C4-2B (cell line): ENCODE results near the gene PPP2R2B.

Experiments
- H3K27ac ChIP-seq: fragments of 450-650 bp; 2 replicates; pipeline ENCODE4 v1.5.1; 2017
- CTCF ChIP-seq: fragments of 450-650 bp; conservative IDR thresholded peaks from 2 replicates; pipeline ENCODE4 v1.5.1; 2017; ENCODE audit warnings: mild to moderate bottlenecking
- ZFX ChIP-seq: fragments of 450-650 bp; IDR thresholded peaks from 2 replicates; pipeline ENCODE4 v1.6.1; 2017

PPP2R2B gene

DNA sequence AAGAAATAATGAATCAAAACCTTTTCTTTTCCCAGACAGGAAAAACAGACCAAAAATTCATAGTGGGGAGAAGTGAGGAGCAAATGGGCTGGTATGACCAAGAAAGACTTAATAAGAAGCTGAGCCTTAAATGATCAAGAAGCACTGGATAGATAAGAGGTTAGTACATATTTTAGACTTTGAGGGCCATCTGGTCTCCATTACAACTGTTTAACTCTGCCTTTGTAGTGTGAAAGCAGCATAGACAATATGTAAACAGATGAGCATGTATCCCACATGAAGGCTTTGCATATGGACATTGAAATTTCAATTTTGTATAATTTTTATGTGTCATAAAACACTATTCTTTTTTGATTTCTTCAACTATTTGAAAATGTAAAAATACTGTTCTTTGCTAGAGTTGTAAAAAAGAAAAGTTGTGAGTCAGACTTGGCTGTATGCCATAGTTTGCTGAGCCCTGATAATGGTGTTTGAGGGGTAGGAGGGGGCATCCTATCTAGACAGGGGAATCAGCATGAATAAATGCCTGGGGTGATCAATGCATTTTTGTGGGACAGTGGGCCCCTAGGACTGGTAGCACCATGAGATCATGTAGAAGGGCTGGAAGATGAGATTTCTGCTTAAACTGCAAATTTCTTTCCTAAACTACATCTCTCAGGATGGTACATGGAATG is 270.8 kb downstream of the PPP2R2B start:
- TF ChIP-seq CTCF (no peak), ZFX (no peak)
- no peak overlapping the region for H3K27ac ChIP-seq

DNA sequence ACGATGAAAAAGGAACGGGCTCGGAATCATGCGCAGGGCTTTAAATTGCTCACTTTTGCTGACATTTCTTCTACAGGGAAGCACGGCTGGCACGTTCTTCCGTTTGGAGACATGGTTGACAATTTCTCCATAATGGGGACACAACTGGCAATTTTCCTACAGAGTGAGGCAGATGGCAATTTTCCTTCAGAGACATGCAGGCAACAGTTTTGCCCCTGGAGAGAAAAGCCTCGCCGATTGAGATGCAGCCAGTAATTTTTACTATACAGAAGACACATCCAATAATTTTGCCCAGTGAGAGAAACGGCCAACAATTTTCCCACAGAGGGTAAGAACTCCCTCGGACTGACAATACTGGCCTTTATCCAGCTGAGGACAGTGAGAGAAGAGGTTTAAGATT is 271.7 kb downstream of the PPP2R2B start:
- TF ChIP-seq ZFX (no peak), CTCF (no peak)
- no peak overlapping the region for H3K27ac ChIP-seq

- no peak overlapping the region for H3K27ac ChIP-seq
- TF ChIP-seq ZFX (no peak), CTCF (no peak)
Measured at GRCh38 chr5:146600376-146600775, 278.2 kb downstream of the PPP2R2B start.

- H3K27ac ChIP-seq: no peak overlapping the region
- TF ChIP-seq ZFX: no peak
- TF ChIP-seq CTCF: no peak
Measured at GRCh38 chr5:146599261-146599660, 279.3 kb downstream of the PPP2R2B start.

- TF ChIP-seq ZFX (no peak), CTCF (peak; percentile 17; the same call in 1 of the 2 replicates)
- H3K27ac ChIP-seq: no peak overlapping the region
Measured at GRCh38 chr5:146595088-146595487, 283.5 kb downstream of the PPP2R2B start.

DNA sequence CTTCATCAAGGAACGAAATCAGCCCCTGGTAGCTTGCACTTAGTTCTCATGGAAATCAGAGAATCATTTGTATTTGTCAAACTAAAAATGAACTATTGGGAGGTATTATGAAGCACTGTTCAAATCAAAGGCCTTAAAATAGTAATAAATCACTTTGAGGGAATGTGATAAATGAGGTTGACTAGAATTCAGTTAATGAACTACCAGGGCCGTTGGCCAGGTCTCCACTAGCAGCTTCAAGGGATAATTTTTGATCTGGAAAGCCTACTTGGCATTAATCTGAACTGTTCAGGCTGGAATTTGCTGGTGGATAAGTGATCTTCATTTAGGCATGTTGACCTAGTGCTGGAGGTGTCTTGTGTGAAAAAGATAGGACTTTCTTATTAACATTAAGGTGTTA is 286.2 kb downstream of the PPP2R2B start:
- no peak for TF ChIP-seq CTCF
- no peak for TF ChIP-seq ZFX
- no peak overlapping the region for H3K27ac ChIP-seq

GRCh38 chr5:146589028-146589345 is 289.6 kb downstream of the PPP2R2B start:
- TF ChIP-seq CTCF: no peak
- no peak for TF ChIP-seq ZFX

More at GRCh38 chr5:146589028-146589345, 289.6 kb downstream of the PPP2R2B start:
- H3K27ac ChIP-seq: no peak overlapping the region
